Stimulated activated CD4-positive, alpha-beta T cell treated with anti-CD3 and anti-CD28 coated beads, Interleukin-15, amount 100 ng/mL, for 1 hour (primary cell): ENCODE data around the gene ROR2.

Experiments
- DNase-seq, 2 donors: peaks; one replicate each; pipeline ENCODE4 v3.0.0-alpha.2; 2020; ENCODE audit warnings: low read depth in 1 of 2, low spot score in 1 of 2

Gene ROR2

GRCh38 chr9:91778031-91778430, 172.0 kb downstream of the ROR2 start:
- DNase-seq, result no peak

- DNase-seq, result no peak
These were observed 172.7 kb downstream of the ROR2 start for GRCh38 chr9:91777292-91777830.

- no peak for DNase-seq
These were observed 173.4 kb downstream of the ROR2 start for GRCh38 chr9:91776409-91777291.

- no peak for DNase-seq
These were observed 174.4 kb downstream of the ROR2 start for GRCh38 chr9:91775708-91776028.

- peak; percentile 26 to 37 for DNase-seq
These were observed 174.9 kb downstream of the ROR2 start for GRCh38 chr9:91775011-91775707.

- DNase-seq, result no peak
These were observed 176.9 kb downstream of the ROR2 start for GRCh38 chr9:91773156-91773555.

- DNase-seq, result no peak
These were observed 178.2 kb downstream of the ROR2 start for GRCh38 chr9:91771864-91772263.

- DNase-seq, result no peak
These were observed 179.0 kb downstream of the ROR2 start for GRCh38 chr9:91771027-91771426.

- DNase-seq, result no peak
These were observed 179.8 kb downstream of the ROR2 start for GRCh38 chr9:91770229-91770628.

- DNase-seq, result no peak
These were observed 180.8 kb downstream of the ROR2 start for GRCh38 chr9:91768977-91769916.

GRCh38 chr9:91768507-91768906, 181.5 kb downstream of the ROR2 start:
- no peak for DNase-seq

GRCh38 chr9:91766315-91767069, 183.5 kb downstream of the ROR2 start:
- DNase-seq, result no peak

GRCh38 chr9:91765296-91765695, 184.7 kb downstream of the ROR2 start:
- DNase-seq, result no peak

GRCh38 chr9:91764661-91765060, 185.4 kb downstream of the ROR2 start:
- no peak for DNase-seq

- DNase-seq, result no peak
These were observed 188.7 kb downstream of the ROR2 start for GRCh38 chr9:91761362-91761761.

- no peak for DNase-seq
These were observed 189.1 kb downstream of the ROR2 start for GRCh38 chr9:91760906-91761305.

- no peak for DNase-seq
These were observed 191.5 kb downstream of the ROR2 start for GRCh38 chr9:91758491-91758981.

- no peak for DNase-seq
These were observed 192.2 kb downstream of the ROR2 start for GRCh38 chr9:91757782-91758181.

GRCh38 chr9:91756510-91756780, 193.6 kb downstream of the ROR2 start:
- no peak for DNase-seq

GRCh38 chr9:91755761-91756509, 194.1 kb downstream of the ROR2 start:
- DNase-seq, result no peak
